ENCODE results near the gene ADSL. TPM values are rescaled to one million over a fixed set of nuclear protein-coding genes. Genes with fewer than 3 reads are reported as not detected.

The ADSL gene
- total and polyA plus RNA-seq, 4 donors: 19.4 to 54.5 (median 39.8) TPM

DNA sequence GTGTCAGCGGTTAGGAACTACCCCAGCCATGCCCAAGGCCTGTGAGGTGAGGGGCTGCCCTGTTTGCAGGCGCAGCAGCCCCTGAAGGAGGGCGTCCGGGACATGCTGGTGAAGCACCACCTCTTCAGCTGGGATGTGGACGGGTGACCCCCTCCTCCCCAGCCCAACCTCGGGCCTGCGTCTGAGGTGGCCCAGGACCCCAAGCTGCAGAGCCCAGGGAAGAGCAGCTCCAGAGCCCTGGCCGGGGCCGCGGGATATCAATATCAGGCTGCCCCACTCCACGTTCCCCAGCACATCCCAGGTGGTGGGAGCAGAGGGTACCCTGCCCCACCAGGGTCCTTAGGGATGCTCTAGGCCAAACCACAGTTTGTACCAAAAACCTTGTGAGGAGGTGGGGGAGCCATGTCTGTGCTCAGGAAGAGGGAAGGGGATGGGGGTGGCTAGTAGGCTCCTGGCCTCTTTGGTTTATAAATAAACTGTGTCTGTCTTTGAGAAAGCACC lies 63.4 kb downstream of the ADSL start:
- Histone ChIP-seq H3K27me3 (ENCODE audit: control insufficient read depth in 4 of 4, insufficient read depth in 4 of 4, low read length in 3 of 4) (no peaks in the 10 kb centered on the region), H3K9me3 (ENCODE audit: control insufficient read depth in 4 of 4, low read length in 3 of 4) (no peaks in the 10 kb centered on the region), H3K9ac (ENCODE audit: low read depth in 1 of 2, low read length in 2 of 2) (no peak overlapping the region), H3K36me3 (ENCODE audit: control insufficient read depth in 4 of 4, insufficient read depth in 3 of 4, low read depth in 1 of 4, low read length in 3 of 4) (peaks cover 16 to 55% (median 19%) of the 10 kb centered on the region in 4 donors), H3K4me3 (ENCODE audit: low read depth in 1 of 3, low read length in 3 of 3) (no peak overlapping the region), H3K4me1 (ENCODE audit: control insufficient read depth in 4 of 4, insufficient read depth in 4 of 4, low read length in 3 of 4) (peaks cover 0 to 20% (median 17%) of the 10 kb centered on the region in 4 donors), H3K27ac (ENCODE audit: low read depth in 1 of 2, low read length in 2 of 2) (no peak overlapping the region)
- WGBS: 98% methylated on average over 11 of the region's 11 CpGs
- TF ChIP-seq FOXA1 (IDR thresholded peaks at IDR 0.05) (no peak), GABPA (IDR thresholded peaks at IDR 0.05 in 1 of 2, conservative IDR thresholded peaks at IDR 0.05 in 1 of 2) (no peak), NR2F2 (IDR thresholded peaks at IDR 0.05) (no peak)
- TF ChIP-seq, protein P1, sequence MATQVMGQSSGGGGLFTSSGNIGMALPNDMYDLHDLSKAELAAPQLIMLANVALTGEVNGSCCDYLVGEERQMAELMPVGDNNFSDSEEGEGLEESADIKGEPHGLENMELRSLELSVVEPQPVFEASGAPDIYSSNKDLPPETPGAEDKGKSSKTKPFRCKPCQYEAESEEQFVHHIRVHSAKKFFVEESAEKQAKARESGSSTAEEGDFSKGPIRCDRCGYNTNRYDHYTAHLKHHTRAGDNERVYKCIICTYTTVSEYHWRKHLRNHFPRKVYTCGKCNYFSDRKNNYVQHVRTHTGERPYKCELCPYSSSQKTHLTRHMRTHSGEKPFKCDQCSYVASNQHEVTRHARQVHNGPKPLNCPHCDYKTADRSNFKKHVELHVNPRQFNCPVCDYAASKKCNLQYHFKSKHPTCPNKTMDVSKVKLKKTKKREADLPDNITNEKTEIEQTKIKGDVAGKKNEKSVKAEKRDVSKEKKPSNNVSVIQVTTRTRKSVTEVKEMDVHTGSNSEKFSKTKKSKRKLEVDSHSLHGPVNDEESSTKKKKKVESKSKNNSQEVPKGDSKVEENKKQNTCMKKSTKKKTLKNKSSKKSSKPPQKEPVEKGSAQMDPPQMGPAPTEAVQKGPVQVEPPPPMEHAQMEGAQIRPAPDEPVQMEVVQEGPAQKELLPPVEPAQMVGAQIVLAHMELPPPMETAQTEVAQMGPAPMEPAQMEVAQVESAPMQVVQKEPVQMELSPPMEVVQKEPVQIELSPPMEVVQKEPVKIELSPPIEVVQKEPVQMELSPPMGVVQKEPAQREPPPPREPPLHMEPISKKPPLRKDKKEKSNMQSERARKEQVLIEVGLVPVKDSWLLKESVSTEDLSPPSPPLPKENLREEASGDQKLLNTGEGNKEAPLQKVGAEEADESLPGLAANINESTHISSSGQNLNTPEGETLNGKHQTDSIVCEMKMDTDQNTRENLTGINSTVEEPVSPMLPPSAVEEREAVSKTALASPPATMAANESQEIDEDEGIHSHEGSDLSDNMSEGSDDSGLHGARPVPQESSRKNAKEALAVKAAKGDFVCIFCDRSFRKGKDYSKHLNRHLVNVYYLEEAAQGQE (IDR thresholded peaks at IDR 0.05): no peak
- TF ChIP-seq, protein P2, sequence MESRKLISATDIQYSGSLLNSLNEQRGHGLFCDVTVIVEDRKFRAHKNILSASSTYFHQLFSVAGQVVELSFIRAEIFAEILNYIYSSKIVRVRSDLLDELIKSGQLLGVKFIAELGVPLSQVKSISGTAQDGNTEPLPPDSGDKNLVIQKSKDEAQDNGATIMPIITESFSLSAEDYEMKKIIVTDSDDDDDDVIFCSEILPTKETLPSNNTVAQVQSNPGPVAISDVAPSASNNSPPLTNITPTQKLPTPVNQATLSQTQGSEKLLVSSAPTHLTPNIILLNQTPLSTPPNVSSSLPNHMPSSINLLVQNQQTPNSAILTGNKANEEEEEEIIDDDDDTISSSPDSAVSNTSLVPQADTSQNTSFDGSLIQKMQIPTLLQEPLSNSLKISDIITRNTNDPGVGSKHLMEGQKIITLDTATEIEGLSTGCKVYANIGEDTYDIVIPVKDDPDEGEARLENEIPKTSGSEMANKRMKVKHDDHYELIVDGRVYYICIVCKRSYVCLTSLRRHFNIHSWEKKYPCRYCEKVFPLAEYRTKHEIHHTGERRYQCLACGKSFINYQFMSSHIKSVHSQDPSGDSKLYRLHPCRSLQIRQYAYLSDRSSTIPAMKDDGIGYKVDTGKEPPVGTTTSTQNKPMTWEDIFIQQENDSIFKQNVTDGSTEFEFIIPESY (IDR thresholded peaks at IDR 0.05): no peak
- TF ChIP-seq, protein P3, sequence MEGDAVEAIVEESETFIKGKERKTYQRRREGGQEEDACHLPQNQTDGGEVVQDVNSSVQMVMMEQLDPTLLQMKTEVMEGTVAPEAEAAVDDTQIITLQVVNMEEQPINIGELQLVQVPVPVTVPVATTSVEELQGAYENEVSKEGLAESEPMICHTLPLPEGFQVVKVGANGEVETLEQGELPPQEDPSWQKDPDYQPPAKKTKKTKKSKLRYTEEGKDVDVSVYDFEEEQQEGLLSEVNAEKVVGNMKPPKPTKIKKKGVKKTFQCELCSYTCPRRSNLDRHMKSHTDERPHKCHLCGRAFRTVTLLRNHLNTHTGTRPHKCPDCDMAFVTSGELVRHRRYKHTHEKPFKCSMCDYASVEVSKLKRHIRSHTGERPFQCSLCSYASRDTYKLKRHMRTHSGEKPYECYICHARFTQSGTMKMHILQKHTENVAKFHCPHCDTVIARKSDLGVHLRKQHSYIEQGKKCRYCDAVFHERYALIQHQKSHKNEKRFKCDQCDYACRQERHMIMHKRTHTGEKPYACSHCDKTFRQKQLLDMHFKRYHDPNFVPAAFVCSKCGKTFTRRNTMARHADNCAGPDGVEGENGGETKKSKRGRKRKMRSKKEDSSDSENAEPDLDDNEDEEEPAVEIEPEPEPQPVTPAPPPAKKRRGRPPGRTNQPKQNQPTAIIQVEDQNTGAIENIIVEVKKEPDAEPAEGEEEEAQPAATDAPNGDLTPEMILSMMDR (IDR thresholded peaks at IDR 0.05; ENCODE audit: low read depth, low read length, missing input control): no peak
- no peak for DNase-seq (ENCODE audit: low spot score)

DNA sequence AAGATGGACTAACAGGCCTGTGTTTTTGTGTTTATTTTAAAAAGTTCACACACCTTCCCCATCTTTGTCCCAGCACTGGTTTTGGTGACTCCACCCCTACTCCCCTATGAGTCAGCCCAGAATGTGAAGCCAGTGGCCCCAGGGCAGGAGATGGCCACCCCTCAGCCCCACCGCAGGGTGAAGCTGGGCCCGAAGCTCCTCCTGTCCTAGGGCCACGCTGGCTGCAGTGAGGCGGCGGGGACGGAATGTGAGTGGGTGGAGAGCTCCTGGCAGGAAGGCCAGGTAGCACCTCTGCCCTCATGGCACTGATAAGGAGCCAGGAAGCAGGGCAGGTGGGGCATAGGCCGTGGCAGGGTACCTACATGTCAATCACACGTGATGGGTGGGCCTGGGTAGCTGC lies 64.0 kb downstream of the ADSL start:
- peaks cover 0 to 23% (median 17%) of the 10 kb centered on the region in 4 donors for H3K4me1 ChIP-seq (ENCODE audit: control insufficient read depth in 4 of 4, insufficient read depth in 4 of 4, low read length in 3 of 4)
- peaks cover 14 to 49% (median 18%) of the 10 kb centered on the region in 4 donors for H3K36me3 ChIP-seq (ENCODE audit: control insufficient read depth in 4 of 4, insufficient read depth in 3 of 4, low read depth in 1 of 4, low read length in 3 of 4)
- H3K9me3 ChIP-seq (ENCODE audit: control insufficient read depth in 4 of 4, low read length in 3 of 4): no peaks in the 10 kb centered on the region
- no peak overlapping the region for H3K4me3 ChIP-seq (ENCODE audit: low read depth in 1 of 3, low read length in 3 of 3)
- no peak overlapping the region for H3K9ac ChIP-seq (ENCODE audit: low read depth in 1 of 2, low read length in 2 of 2)
- H3K27ac ChIP-seq (ENCODE audit: low read depth in 1 of 2, low read length in 2 of 2): no peak overlapping the region
- H3K27me3 ChIP-seq (ENCODE audit: control insufficient read depth in 4 of 4, insufficient read depth in 4 of 4, low read length in 3 of 4): no peaks in the 10 kb centered on the region
- WGBS: 52% methylated on average over 8 of the region's 8 CpGs
- TF ChIP-seq, protein P4, sequence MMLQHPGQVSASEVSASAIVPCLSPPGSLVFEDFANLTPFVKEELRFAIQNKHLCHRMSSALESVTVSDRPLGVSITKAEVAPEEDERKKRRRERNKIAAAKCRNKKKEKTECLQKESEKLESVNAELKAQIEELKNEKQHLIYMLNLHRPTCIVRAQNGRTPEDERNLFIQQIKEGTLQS (IDR thresholded peaks at IDR 0.05): no peak
- peak in 1 of 2 donors; percentile 72 for TF ChIP-seq EGR1 (IDR thresholded peaks at IDR 0.05; ENCODE audit: low read depth in 2 of 2)
- no peak for TF ChIP-seq RXRA (IDR thresholded peaks at IDR 0.05)
- TF ChIP-seq YY1 (IDR thresholded peaks at IDR 0.05): no peak
- TF ChIP-seq, protein P5, sequence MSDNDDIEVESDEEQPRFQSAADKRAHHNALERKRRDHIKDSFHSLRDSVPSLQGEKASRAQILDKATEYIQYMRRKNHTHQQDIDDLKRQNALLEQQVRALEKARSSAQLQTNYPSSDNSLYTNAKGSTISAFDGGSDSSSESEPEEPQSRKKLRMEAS (IDR thresholded peaks at IDR 0.05): no peak
- DNase-seq (ENCODE audit: low spot score): no peak

Measured in liver (tissue), 9 donors.